Cerebellar cortex (tissue), 1 donor: ENCODE data around the gene PACRG.

Experiments used
- DNase-seq: peaks from one replicate; pipeline ENCODE4 v3.0.0-alpha.2; 2015; ENCODE audit warnings: low spot score

The PACRG gene

GRCh38 chr6:163335056-163335455 lies 607.3 kb downstream of the PACRG start:
- DNase-seq: no peak

- DNase-seq: no peak
These were observed 608.1 kb downstream of the PACRG start for GRCh38 chr6:163335671-163336545.

DNA sequence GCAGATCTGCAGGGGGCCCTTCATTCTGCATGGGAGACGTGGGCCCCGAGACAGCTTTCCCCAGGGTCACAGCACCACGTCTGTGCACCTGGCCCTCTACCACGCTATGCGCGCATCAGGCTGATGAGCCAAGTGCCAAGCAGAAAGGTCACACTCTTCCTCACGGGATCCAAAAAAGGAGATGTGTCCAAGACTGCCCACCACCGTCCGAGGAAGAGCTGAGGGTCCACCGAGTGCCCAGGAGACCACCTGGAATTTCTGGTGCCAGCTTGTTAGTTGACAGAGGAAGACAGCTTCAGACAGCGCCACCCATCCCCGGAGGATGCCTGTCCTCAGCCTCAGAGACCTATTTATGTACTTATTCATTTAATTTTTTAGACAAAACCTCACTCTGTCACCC lies 609.2 kb downstream of the PACRG start:
- DNase-seq: no peak

GRCh38 chr6:163337958-163338357 lies 610.2 kb downstream of the PACRG start:
- DNase-seq: no peak

GRCh38 chr6:163338671-163339405 lies 611.1 kb downstream of the PACRG start:
- no peak for DNase-seq

GRCh38 chr6:163339466-163339865 lies 611.7 kb downstream of the PACRG start:
- no peak for DNase-seq

- no peak for DNase-seq
These were observed 612.6 kb downstream of the PACRG start for GRCh38 chr6:163340201-163340887.

- DNase-seq: no peak
These were observed 613.7 kb downstream of the PACRG start for GRCh38 chr6:163341224-163342061.

- no peak for DNase-seq
These were observed 615.1 kb downstream of the PACRG start for GRCh38 chr6:163342571-163343539.

- DNase-seq: no peak
These were observed 615.8 kb downstream of the PACRG start for GRCh38 chr6:163343609-163344008.

DNA sequence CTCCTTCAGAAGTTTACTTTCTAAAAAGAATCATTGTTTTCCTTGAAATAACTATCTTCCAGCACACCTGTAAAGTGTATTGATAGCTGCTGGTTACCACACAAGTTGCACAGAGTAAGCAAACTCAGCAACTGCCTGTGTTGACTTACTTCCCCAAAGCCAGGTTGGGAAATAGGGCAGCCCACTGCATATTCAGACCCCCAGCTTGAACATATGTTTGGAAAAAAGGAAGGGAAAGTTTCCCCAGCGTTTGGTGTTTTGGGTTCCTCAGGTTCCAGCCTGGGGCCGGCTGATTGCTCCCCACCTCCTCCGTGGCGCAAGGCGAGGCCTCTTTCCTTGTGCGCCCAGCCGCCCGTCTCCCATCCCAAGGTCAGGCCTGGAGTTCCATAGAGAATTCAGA lies 616.6 kb downstream of the PACRG start:
- no peak for DNase-seq

DNA sequence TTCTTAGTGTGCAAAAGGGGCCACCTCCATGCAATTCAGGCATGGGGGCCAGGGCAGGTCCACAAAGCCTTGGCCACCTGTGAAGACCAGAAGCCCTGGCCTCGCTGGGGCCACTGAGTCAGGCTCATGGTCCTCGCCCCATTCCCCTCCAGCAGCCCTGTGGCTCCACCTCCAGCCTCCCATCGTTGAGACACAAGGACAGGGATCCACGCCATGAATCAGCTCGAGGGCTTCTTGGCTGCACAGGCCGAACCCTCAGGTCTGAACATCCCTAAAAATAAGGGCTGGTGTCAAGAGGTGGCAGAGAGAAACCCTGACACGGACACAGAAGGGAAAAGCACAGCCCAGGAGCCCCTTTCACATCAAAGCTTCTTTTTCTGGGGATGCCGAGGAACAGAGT lies 618.2 kb downstream of the PACRG start:
- DNase-seq: no peak

- no peak for DNase-seq
These were observed 618.8 kb downstream of the PACRG start for GRCh38 chr6:163346497-163346961.

DNA sequence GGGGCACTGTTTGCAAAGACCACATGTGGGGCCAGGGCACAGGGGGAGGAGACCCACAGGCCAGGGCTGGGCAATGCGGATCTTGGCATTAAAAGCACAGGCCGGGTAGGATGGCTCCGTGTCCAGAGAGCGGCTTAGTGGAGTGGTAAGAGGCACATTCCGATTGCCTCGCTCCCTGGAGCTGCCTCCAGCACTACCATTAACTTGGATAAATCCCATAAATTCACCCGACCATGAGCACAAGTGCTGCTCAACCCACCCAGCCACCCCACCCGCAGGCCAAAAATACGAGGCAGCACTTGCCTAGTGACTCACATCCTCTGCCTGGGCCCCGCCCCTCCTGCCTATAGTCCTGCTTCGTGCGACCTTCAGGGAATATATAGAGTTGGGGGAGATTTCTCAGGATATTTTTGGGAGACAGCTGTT lies 619.3 kb downstream of the PACRG start:
- DNase-seq: no peak

DNA sequence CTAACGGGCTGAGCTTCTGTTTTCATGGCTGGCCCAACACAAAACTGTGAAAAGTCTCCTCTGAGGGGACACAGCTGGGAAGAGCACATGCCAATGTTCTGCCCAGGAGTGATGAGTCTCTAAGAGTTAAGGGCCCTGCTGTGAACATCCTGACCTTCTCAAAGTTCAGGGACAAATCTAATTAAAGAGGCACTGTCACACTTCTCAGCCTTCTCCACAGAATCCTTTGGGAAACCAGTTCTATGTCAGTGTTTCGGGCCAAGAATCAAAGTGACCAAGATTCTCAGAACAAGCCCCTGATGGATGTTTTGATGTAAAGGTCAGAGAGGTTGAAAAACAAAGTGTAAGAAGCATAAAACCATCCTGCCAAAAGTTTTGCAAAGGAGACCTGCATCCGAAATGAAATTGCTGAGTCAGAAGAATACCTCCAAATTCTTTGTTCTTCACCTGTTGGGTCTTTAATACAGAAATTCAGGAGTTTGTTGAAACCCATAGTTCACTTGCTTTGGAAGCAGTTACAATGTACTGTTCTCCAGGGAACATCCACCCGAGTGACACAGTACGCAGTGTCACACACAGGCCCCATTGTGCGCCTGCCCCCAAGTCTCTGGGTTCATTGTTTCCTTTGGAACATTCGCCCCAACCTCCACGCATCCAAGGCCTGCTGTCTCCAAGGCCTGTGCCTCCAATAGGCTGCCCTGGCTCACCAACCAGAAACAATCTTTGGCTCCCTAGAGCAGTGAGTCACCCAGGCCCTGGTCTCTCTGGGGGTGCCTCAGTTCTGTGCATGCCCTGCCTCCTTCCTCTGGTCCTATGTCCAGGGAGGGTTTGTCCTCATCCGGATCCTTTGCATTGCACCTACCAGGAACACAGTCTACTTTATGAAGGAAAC lies 621.3 kb downstream of the PACRG start:
- DNase-seq: peak; percentile 18

- no peak for DNase-seq
These were observed 621.9 kb downstream of the PACRG start for GRCh38 chr6:163349696-163350095.

DNA sequence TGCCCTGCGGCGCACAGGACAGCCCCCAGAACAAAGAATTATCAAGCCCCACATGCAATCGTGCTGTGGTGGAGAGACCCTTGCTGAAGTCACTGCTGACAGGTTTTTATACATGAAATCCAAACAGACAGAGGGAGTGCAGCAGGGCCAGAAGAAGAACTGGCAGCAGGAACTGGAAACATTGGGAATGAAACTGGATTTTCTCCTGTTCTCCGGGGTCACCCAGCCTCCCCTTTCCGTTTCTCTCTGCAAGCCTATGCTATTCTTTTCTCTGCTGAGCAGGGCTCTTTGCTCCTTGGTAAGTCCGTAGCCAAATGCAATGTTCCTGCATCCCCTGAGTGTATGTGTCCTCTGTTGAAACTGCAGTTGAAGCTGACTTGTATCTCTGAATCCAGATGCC lies 623.2 kb downstream of the PACRG start:
- no peak for DNase-seq

DNA sequence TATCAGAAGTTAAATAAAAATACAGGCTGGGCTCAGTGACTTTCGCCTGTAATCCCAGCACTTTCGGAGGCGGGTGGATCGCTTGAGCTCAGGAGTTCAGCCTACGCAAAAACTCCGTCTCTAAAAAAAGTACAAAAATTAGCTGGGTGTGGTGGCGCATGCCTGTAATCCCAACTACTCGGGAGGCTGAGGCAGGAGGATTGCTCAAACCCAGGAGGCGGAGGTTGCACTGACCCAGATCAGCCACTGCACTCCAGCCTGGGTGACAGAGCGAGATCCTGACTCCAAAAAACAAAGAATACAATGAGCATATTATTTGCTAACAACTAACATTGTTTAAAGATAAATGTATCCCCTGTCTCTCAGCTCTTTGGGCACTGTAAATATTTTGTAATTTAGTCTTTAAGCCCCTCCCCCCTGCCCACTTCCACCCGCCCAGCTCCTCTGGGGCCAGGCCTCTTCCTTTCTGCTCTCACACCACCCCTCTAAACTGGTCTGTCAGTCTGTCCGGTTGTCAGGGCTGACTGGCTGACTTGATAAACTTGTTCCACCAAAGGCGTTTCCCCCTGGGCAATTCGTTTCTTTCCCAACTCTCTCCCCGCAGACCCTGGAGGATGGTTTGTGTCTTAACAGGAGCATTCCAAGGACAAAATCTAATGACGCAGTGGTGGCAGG lies 624.4 kb downstream of the PACRG start:
- no peak for DNase-seq

DNA sequence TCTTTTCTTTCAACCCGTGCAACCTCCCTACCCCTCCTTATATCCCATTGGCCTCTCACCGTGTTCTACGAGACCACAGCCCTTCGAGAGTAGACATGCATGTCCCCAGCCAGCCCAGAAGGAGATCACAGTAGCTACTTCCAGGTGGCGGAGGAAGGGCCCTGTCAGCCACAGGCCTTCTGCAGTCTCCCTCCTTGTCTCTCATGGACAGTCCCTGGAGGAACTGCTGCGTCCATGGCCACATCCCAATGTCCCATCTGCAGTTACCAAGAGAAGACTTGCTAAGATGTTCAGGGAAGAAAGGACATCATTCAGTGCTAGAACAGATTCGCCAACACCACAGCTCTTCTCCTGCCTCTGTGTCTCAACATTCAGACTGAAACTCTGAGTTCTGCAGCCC lies 625.2 kb downstream of the PACRG start:
- no peak for DNase-seq
